CD4-positive, alpha-beta T cell treated with Interleukin-4 for 1 hour (primary cell): ENCODE data around the gene MGST3.
"Not testable (repeated sequence)": the region's sequence is repeated elsewhere in the genome, so short reads cannot be mapped to it uniquely, and the experiment has no call there.

ENCODE experiments used
- DNase-seq, 2 donors: peaks; one replicate each; pipeline ENCODE4 v3.0.0-alpha.2; 2020 to 2022

MGST3 gene

DNA sequence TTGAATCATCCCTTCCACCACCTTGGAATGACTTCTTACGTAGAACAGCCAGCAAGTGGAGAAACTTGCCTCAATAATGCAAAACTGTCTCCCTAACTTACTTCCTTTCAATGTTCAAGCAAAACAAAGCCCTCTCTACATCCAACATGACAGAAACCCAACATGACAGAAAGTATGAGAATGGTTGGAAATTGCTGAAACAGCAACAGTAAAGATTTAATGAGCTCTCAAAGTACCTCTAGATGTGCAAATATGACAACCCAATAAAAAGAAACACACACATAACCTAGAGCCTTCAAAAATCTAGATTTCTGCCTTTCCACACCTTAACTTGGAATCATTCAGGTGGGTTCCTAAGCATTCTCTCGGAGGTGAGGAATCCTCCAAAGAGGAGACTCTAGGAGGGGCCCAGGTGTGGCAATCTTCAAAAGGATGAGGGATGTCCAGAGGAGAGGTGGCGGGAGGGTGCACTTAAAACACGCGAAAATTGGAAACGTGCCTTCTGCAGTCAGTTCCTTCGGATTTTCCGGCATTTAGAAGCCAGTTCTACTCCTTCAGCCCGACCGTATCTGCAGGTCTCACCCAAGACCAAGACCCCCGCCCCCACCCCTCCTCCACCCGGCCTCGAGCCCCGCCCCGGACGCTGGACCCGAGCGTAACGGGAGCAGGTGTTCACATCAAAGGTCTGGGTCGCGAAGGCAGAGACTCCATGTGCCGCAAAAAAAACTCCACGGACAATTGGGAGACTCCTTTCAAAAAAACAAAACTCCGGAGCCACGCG is 996 bp upstream of the MGST3 start:
- DNase-seq: no peak

DNA sequence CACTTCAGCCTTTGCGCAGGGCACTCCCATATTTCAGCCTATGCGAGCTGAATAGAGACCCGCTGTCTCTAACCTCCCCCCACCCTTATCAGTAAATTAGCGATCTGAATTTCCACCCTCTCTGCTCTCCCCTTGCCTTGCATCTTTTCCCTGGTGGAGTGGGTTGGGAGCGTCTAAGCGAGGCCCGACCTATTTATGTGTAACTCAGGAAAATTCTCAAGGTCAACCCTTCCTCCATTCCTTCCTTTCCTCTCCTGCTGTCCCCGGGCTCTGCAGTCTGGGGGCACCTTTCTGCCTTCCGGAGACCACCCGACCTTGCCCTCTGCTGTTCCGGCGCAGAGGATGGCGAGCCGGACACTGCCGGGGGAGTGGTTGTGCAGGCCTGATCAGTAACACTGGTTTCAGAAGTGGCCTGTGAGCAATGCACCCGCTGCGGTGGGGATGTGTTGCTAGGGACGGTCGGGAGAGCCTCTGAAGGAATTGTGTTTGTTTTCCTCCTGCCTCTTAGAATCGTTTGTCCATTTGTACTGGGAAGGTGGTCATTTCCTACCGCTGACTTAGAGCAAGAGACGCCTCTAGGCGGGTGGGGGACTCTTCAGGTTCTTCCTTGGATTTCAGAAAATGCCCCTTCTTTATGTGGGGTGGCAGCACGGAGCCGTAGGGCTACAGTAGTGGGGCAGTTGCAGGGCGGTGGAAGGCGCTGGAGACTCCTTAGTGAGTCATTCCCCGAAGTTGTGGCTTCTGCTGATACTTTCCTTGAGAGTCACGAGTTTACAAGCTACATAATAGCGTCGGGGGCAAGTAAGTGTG is 513 bp downstream of the MGST3 start:
- DNase-seq: peak; percentile 25 to 41

DNA sequence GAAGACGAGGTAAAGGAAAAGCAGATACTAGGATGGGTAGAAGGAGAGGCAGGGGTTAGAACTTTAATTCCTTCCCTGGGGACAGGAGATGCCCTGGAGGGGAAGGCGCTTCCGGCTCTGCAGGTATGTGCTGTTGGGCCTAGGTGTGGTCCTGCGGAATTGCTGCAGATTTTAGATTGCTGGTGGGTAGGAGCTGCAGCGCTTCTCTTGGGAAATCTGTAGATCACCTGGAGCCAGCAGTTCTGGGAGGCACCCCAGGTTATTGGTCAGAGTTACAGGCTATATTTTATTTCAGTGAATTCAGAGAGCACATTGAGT is 1.1 kb downstream of the MGST3 start:
- DNase-seq: no peak

DNA sequence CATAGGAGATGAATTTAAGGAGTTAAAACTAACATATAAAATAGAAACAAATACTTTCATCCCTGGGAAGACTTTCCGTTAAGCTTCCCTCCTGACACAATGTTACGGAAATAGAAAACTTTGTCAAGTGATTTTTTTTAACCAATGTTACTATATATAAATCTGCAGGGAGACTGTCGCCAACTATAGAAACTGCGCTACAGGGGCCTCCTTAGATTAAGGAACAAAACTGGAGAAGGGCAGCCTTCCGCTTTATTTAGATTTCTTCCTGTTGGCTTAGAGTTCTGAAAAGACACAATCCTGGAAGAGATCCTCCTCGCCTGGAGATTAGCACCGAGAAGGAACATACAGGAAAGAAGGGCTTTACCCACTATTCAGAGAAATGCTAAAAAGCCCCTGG is 1.5 kb downstream of the MGST3 start:
- no peak for DNase-seq

DNA sequence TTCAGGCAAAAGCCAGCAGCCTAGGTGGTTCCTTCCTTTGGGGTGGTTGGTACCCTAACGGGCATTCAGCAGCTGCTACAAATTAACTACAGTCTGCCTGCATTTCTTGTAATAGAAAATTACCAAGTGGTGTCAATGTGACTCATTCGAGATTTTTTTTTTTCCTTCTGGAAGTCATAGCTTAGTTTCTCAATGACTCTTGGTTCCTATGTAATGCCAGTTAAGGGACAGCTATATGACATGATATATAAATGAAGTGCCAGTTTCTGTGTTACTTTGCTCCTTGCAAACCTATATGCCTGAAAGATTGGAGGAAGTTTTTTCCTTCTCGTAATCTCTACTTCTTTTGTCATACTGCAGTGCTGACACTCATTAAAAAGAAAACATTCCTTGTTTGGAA is 2.6 kb downstream of the MGST3 start:
- DNase-seq: no peak

DNA sequence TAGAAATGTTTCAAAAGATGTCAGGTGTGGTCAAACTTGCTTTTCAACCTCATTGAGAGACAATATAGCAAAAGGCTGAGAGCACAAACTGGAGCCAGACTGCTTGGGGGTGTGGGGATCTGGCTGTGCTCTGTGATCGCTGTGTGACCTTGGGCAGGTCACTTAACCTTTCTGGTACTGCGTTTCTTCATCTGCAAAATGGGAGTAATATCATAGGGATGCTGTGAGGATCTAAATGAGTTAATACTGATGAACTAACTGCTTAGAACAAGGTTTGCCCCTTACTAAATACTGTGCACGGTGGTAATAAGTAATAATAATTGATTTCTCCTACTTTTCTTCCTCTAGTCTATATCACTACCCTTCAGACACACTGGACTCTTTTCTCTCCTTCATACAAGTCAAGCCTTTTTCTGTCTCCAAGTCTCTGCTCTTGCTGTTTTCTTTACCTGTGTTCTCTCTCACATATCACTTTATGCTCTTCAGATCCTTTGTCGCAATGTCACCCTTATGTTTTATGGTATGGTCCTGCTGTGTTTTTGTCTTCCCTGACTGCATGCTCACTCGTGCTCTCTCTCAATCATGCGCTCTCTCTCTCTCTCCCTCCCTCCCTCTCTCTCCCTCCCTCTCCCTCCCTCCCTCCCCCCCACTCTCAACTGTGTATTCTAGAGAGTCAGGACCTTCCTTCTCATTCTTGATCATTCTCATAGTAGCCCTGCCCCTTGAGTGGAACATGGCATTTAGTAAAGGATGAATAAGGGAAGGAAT is 3.3 kb downstream of the MGST3 start:
- no peak for DNase-seq

DNA sequence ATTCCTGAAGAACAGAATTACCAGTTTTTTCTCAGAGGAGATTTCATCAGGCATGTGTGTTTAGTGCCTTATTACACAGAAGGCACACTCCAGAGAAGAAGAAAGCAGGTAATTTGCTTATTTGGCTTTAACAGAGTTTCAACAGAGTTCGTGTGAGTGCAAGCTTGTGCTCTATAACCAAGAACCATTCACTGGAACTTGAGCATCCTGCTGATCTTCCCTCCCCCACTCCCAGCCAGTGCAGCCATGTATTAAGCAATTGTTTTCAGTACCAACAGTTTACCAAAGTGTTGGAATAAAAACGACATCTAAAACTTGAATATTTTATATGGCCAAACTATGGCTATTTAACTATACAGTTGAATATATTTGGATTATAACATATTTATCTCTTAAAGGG is 4.3 kb downstream of the MGST3 start:
- no peak for DNase-seq

DNA sequence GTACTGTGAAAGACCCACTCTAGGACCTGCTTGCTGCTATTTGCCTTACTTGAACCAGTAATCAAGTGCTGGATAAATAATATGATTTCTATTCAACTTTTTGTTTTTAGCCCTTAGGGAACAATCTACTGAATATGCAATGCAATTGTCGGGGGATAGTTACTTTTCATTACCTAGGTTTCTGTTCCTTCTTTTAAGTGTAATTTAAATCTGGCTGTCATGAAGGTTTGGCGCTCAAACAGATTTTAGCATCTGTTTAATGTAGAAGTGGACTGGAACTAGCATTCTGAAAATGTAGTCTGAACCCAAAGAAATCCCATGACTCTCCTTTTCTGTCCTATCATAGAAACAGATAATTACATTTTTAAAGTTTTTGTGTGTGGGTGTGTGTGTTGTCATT is 4.8 kb downstream of the MGST3 start:
- DNase-seq: no peak

DNA sequence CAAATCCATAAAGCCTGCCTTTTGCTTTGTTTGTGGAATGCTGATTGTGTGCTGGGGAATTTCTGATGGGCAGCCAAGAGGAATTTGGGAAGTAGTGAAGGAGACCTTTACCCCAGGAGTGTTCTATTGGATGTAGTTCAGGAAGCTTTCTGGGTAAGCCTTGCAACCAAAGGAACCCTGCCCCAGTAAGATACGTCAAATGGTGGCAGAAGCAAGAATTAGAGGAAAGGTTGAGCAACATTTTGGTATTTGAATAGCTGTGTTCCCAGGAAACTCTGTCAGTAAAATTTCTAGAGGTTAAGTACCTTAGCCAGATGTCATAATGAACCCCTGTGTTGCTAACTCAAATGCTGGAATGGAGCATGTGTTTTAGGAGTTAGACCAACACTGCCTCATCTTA is 6.4 kb downstream of the MGST3 start:
- no peak for DNase-seq

DNA sequence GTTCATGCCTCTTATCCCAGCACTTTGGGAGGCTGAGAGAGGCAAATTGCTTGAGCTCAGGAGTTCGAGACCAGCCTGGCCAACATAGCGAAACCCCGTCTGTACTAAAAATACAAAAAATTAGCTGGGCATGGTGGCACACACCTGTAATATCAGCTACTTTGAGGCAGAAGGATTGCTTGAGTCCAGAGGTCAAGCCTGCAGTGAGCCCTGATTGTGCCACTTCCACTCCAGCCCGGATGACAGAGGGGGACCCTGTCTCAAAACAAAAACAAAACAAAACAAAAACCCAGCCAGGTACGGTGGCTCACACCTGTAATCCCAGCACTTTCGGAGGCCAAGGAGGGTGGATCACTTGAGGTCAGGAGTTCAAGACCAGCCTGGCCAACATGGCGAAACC is 7.2 kb downstream of the MGST3 start:
- DNase-seq: not testable (repeated sequence)

DNA sequence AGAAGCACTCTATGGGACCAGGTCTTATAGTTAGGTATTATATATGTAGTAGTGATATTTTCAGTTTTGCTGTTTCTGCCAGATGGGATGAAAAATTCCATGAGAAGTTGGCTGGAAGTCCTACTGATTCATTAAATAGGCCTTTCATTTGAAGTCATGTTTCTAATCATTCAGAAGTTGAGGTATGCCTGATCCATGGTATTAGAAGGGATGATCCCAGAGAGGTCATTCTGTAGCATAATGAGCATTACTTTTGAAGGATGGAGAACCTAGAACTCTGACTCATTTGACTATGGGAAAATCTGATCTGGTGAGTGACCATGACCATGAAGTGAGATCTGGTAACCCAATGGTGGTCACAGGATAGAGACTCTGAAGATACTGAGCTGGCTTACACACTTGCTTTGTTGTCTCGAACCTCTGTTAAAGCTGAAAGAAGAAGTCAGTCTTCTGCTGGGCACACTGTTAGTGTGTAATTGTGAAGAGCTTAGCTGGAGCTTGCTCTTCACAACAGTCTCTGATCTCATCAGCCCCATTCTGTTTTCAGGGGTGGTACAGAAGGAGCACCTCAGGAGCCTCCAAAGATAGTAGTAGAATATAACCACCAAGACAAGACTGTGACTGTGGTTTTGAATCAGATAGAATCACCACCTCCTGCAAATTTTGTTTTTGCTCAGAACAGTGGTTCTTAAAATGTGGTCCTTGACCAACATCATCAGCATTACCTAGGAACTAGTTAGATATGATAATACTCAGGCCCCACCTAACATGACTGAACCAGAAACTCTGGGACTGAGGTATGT is 9.0 kb downstream of the MGST3 start:
- no peak for DNase-seq

DNA sequence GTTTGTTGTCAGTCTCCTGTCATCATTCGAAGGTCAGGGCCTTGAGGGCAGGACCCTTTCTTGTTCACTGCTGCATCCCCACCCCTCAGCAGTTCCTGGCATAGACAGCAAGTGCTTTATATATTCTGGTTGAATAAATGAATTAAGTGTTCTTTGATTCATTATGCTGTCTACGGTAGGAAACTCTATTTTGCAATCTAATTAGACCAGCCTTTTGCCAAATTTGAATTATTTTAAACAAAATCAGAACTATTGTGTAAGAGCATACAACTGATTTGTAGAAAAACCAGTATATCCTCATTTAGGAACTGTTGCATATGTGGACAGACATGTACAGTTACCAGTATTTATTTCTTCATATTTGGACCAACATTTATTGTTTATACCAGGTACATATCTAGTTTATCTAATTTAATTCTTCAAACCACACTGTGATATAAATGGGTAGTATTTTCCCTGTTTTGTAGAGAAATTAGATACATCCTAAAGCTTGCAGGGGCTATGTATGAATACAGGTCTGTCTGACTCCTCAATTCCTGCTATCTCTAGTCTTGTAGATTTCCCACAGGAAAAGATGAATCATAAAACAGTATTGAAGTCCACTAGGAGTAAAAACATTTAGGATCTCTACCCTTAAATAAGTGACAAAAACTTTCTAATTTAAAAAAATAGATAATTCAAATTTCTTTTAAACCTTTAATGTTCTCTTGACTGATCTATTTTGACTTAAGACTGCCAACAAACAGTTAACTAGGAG is 10.4 kb downstream of the MGST3 start:
- DNase-seq: no peak

DNA sequence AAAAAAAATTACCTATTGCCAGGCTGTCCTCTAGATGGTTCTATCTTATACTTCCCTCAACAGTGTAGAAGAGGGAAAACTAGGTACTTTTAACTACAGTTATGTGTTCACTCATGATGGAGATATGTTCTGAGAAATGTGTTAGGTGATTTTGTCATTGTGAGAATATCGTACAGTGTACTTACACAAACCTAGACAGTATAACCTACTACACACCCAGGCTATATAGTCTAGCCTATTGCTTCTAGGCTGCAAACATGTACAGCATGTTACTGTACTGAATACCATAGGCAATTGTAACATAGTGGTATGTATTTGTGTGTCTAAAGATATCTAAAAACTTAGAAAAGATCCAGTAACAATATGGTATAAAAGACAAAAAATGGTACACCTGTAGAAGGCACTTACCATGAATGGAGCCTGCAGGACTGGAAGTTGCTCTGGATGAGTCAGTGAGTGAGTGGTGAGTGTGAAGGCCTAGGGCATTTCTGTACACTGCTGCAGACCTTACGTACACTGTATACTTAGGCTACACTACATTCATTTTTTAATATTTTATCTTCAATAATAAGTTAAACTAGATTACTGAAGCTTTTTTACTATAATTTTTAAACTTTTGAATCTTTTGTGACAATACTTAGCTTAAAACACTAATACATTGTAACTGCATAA is 13.2 kb downstream of the MGST3 start:
- no peak for DNase-seq

DNA sequence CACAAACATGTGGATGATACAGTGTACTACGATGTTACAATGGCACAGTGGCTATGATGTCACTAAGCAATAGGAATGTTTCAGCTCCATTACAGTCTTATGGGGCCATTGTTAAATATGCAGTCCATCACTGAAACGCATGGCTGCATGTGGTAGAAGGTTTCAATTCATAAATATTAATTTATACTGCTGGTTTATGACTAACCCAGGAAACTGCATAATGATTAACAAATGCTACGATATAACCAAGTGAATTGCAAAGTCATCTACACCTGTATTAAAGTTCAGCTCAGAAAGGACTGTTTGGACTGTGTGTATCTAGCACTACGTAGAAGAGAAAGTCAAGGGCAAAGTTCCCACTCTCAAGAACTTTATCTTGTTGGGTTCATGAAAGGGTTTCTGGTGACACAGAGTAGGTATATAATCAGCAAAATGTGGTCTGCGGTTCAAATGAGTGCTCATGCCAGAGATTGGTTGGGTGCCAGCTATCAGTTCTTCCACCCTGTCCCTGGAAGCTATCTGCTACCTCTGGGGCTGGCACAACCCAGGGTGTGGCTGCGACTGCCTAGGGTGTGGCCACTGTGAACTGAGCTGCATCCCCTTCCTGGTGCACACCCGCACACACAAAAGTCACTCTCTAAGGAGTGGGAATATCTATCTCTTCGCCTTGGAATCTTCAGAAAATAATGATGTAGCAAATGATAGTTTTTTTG is 14.8 kb downstream of the MGST3 start:
- peak in 1 of 2 donors; percentile 30 for DNase-seq

DNA sequence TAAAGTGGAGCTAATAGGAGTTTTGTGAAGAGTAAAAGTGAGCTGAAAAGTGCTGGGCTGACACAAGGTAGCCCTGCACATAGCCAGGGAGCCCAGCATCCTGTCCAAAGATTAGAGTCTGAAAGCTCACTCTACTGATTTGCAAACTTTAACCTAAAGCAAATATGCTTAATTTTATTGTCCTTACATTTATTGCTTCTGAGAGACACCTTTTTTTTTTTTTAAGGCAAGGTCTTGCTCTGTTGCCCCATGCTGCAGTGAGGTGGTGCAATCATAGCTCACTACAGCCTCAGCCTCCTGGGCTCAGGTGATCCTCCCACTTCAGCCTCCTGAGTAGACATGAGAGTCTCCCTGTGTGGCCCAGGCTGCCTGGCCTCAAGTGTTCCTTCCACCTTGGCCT is 16.5 kb downstream of the MGST3 start:
- no peak for DNase-seq

DNA sequence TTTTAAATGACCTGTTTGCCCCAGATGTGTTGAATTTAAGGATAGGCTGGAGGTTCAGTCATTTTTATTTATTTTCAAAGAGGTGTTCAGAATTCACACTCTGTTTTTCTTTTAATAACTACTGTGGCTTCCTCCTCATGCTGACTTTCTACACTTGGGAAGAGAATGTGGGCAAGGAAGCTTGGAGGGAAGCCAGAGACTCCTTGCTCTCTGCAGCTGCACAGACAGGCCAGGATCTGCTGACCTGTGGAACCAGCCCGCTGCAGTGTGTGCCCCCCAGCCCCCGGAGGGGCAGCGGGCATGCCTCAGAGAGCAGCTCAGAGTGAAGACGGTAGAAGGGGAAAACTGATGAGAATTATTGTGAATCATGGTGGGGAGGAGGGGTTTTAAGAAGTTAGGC is 16.9 kb downstream of the MGST3 start:
- DNase-seq: no peak

DNA sequence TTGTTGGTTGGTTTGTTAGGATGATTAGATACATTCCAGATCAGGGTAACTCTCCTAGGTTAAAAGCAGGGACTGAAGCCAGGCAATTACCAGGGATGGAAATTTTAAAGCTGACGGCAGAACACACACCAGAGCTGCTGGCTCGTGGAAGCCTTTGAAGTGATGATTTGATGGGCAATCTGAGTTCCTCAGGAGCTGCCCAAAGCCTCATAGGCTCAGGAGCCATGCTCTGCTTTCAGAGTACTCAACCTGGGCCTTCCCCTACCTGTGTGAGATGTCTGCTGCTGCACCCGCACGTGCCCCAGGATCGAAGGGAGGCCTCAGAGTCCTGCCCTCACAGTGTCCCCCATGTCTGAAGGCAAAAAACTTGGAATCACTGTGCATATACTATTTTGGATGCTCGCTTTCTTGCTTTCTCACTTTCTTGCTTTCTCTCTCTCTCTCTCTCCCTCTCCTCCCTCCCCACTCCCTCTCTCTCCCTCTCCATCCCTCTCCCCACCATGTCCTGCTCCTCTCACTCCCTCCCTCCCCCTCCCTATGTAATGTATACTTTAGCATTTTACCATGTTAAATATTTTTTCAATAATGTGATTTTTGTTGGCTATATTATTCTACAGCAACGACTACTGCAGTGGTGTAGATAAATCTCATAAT is 18.0 kb downstream of the MGST3 start:
- DNase-seq: no peak

DNA sequence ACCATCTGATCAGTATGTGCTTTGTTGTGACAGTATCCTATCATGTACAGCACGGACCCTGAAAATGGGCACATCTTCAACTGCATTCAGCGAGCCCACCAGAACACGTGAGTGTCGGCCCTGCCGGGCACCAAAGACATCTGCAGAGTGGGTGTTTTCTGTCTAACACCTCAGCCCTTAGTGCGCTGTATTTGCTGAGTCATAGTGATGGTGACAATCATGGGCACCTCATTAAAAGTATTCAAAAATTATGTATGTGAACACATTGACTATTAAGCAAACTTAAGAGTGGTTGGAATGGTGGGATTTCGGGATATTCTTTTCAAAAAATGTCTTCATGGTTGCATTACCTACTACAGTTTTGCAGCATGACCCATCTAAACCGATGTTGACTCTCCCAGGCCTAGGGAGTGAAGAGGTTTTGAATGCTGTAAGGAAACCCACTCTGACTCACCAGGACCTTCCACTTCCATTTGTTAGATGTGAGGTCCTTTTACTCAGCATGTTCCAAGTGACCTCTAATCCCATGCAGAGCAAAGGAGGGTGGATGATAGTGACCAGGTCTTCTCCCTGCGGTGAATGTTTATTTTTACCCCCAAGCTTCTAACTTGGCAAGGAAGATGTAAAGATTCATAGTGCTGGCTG is 20.1 kb downstream of the MGST3 start:
- no peak for DNase-seq

DNA sequence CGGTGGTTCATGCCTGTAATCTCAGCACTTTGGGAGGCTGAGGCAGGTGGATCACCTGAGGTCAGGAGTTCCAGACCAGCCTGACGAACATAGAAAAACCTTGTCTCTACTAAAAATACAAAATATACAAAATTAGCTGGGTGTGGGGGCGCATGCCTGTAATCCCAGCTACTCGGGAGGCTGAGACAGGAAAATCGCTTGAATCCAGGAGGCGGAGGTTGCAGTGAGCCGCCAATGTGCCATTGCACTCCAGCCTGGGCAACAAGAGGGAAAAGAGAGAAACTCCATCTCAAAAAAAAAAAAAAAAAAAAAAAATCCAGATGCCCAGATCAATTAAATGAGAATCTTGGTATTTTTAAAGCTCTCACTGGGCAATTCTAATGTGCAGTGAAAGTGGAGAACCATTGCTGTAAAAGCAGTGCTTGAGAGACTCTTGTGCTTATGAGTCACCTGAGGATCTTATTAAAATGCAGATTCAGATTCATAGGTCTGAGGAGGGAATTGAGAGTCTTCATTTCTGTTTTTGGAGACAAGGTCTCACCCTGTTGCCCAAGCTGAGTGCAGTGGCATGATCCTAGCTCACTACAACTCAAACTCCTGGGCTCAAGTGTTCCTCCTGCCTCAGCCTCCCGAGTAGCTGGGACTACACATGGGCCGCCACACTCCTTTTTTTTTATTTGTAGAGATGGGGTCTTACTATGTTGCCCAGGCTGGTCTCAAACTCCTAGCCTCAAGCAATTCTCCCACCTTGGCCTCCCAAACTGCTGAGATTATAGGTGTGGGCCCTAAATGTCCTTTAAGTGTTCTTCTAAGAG is 27.9 kb downstream of the MGST3 start:
- DNase-seq: not testable (repeated sequence)
